ENCODE data around the gene PDE12. TPM values are rescaled to one million over a fixed set of nuclear protein-coding genes. Genes with fewer than 3 reads are reported as not detected.

Gene PDE12
- total and polyA plus RNA-seq, 2 donors (not counting 3 experiments of a cell fraction or from before 2014, with no cell fraction given), result 12.8 to 20.4 TPM

DNA sequence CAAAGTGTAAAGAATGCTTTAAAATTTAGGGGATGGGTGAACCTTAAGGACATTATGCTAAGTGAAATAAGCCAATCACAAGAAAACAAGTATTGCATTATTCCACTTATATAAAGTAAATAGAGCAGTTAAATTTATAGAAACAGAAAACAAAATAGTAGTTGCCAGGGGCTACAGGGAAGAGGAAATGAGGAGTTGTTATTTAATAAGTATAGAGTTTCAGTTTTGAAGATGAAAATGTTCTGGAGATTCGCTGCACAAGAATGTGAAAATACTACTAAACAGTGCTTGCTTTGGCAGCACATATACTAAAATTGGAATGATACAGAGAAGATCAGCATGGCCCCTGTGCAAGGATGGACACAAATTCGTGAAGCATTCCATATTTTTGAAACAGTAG lies 43.9 kb upstream of the PDE12 start:
- POLR2A ChIA-PET, result no interaction called here
- Histone ChIP-seq H3K27ac (ENCODE audit: insufficient read depth, low read depth, low read length) (no peak overlapping the region), H3K36me3 (ENCODE audit: control insufficient read depth in 2 of 2, extremely low read depth in 1 of 2, insufficient read depth in 2 of 2, low read length in 2 of 2) (no peaks in the 10 kb centered on the region), H3K9me1 (replicated peaks; ENCODE audit: control insufficient read depth, extremely low read depth, insufficient read depth, low read length) (no peaks in the 10 kb centered on the region), H3K4me1 (ENCODE audit: control insufficient read depth, extremely low read depth, insufficient read depth, low read length) (no peaks in the 10 kb centered on the region), H4K20me1 (replicated peaks; ENCODE audit: control insufficient read depth, extremely low read depth, insufficient read depth, low read length) (no peaks in the 10 kb centered on the region), H2AFZ (ENCODE audit: low read depth, low read length) (peak overlapping the region; percentile 48), H3K9ac (replicated peaks; ENCODE audit: extremely low read depth, insufficient read depth, low read length) (no peak overlapping the region), H3K27me3 (ENCODE audit: control insufficient read depth in 2 of 2, insufficient read depth in 2 of 2, low read length in 2 of 2) (no peaks in the 10 kb centered on the region), H3K79me2 (ENCODE audit: control insufficient read depth, insufficient read depth, low read length) (no peaks in the 10 kb centered on the region), H3K9me3 (replicated peaks; ENCODE audit: control insufficient read depth, insufficient read depth, low read length) (no peaks in the 10 kb centered on the region), H3K4me3 (replicated peaks in 1 of 3; ENCODE audit: insufficient read depth in 1 of 3, low read depth in 1 of 3, low read length in 3 of 3) (no peak overlapping the region), H3K4me2 (ENCODE audit: insufficient read depth, low read length) (no peak overlapping the region)
- FAIRE-seq (no peak), DNase-seq (ENCODE audit: low read depth, low spot score) (peak; percentile 36)
- intact Hi-C loops (cut with micrococcal nuclease), result no loop called here
- no peak for TF ChIP-seq MYC (IDR thresholded peaks at IDR 0.05; ENCODE audit: low read depth, low read length)
- dilution Hi-C loops (cut with MboI; ENCODE audit: extremely low pct_ligation_motif_present, low sequenced_read_pairs), result no loop called here
- CTCF ChIA-PET, result interaction anchor here (1.0 kb wide), 1 partner anchor 45 kb away, joined by 3 read pairs; no protein-coding TSS in a partner anchor
- no TSS peak for BruUV-seq (replicated peaks)

GRCh38 chr3:57518276-57518915 lies 37.7 kb upstream of the PDE12 start:
- H3K27ac ChIP-seq (ENCODE audit: insufficient read depth, low read depth, low read length), result peak overlapping the region; percentile 81
- TF ChIP-seq POLR2A (IDR thresholded peaks at IDR 0.05; ENCODE audit: low read depth, low read length), result no peak
- TF ChIP-seq EZH2 (IDR thresholded peaks at IDR 0.05; ENCODE audit: borderline replicate concordance, low read depth, low read length, severe bottlenecking), result no peak
- no peak for TF ChIP-seq MYC (IDR thresholded peaks at IDR 0.05; ENCODE audit: low read depth, low read length)
- TF ChIP-seq POLR2AphosphoS5 (IDR thresholded peaks at IDR 0.05; ENCODE audit: insufficient read depth, low read depth, low read length), result peak; percentile 40
- TF ChIP-seq GATA2 (IDR thresholded peaks at IDR 0.05; ENCODE audit: insufficient read depth, insufficient read length, low read depth, low read length), result peak; percentile 81
- TF ChIP-seq FOS (IDR thresholded peaks at IDR 0.05; ENCODE audit: borderline replicate concordance, insufficient read depth, low read length), result peak; percentile 79
- no peak for TF ChIP-seq CTCF (IDR thresholded peaks at IDR 0.05; ENCODE audit: extremely low read depth in 1 of 2, insufficient read depth in 1 of 2, low read depth in 1 of 2, low read length in 2 of 2)
- TF ChIP-seq, protein P1, sequence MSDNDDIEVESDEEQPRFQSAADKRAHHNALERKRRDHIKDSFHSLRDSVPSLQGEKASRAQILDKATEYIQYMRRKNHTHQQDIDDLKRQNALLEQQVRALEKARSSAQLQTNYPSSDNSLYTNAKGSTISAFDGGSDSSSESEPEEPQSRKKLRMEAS (IDR thresholded peaks at IDR 0.05; ENCODE audit: insufficient read depth, insufficient read length), result no peak
- peak; percentile 72 for TF ChIP-seq JUN (IDR thresholded peaks at IDR 0.05; ENCODE audit: borderline replicate concordance, insufficient read depth, insufficient read length, low read depth)
- H3K9me3 ChIP-seq (replicated peaks; ENCODE audit: control insufficient read depth, insufficient read depth, low read length), result no peaks in the 10 kb centered on the region
- H3K79me2 ChIP-seq (ENCODE audit: control insufficient read depth, insufficient read depth, low read length), result no peaks in the 10 kb centered on the region
- DNase-seq (ENCODE audit: low read depth, low spot score) (peak; percentile 65), FAIRE-seq (peak; percentile 53)
- ChIA-PET POLR2A (interaction anchor here (0.5 to 0.9 kb wide), 3 partner anchors 37 to 42 kb away, joined by 3 to 5 read pairs (median 3); partner anchors contain the start of gene PDE12), CTCF (interaction anchor here (1.2 to 2.3 kb wide), 4 partner anchors 8 to 121 kb away, joined by 3 to 8 read pairs (median 3); partner anchors contain the start of gene PDE12)
- H4K20me1 ChIP-seq (replicated peaks; ENCODE audit: control insufficient read depth, extremely low read depth, insufficient read depth, low read length), result no peaks in the 10 kb centered on the region
- no peaks in the 10 kb centered on the region for H3K27me3 ChIP-seq (ENCODE audit: control insufficient read depth in 2 of 2, insufficient read depth in 2 of 2, low read length in 2 of 2)
- peaks cover 21% of the 10 kb centered on the region for H3K4me1 ChIP-seq (ENCODE audit: control insufficient read depth, extremely low read depth, insufficient read depth, low read length)
- BruUV-seq (replicated peaks), result TSS peak; percentile 91
- H3K9me1 ChIP-seq (replicated peaks; ENCODE audit: control insufficient read depth, extremely low read depth, insufficient read depth, low read length), result no peaks in the 10 kb centered on the region
- intact Hi-C loops (cut with micrococcal nuclease), result loop anchor here (2.0 kb wide), 2 partner anchors 38 to 78 kb away; partner anchors contain the start of genes ARF4 and PDE12
- H3K4me2 ChIP-seq (ENCODE audit: insufficient read depth, low read length), result peak overlapping the region; percentile 80
- dilution Hi-C loops (cut with MboI; ENCODE audit: extremely low pct_ligation_motif_present, low sequenced_read_pairs), result no loop called here
- H3K9ac ChIP-seq (replicated peaks; ENCODE audit: extremely low read depth, insufficient read depth, low read length), result peak overlapping the region; percentile 49
- H3K36me3 ChIP-seq (ENCODE audit: control insufficient read depth in 2 of 2, extremely low read depth in 1 of 2, insufficient read depth in 2 of 2, low read length in 2 of 2), result no peaks in the 10 kb centered on the region
- H2AFZ ChIP-seq (ENCODE audit: low read depth, low read length), result peak overlapping the region; percentile 63
- H3K4me3 ChIP-seq (replicated peaks in 1 of 3; ENCODE audit: insufficient read depth in 1 of 3, low read depth in 1 of 3, low read length in 3 of 3), result peak overlapping the region in 1 of 3 experiments; percentile 37
